Thoracic aorta (tissue), 2 donors: ENCODE data around the gene ANKRD65. TPM values are rescaled to one million over a fixed set of nuclear protein-coding genes. Genes with fewer than 3 reads are reported as not detected.
A peak's percentile ranks its signal among the peaks of the same experiment; 100 is the strongest.

ENCODE experiments used
- ATAC-seq: fragments of 150-250 bp; one replicate; pipeline ENCODE4 v1.8.0; 2017; ENCODE audit warnings: low read depth; ENCODE audit not compliant: insufficient number of reproducible peaks, low FRiP score
- DNase-seq: peaks from one replicate; pipeline ENCODE4 v3.0.0-alpha.2; 2020; ENCODE audit warnings: low spot score
- H3K27ac ChIP-seq, 2 donors: fragments of 200-600 bp; sonication (generic); 1 replicate in 1 of 2; 2 replicates in 1 of 2; pipeline ENCODE4 v1.5.1; 2016; ENCODE audit warnings: mild to moderate bottlenecking in 2 of 2, moderate library complexity in 2 of 2
- H3K27me3 ChIP-seq: fragments of 200-600 bp; sonication (generic); replicated peaks from 2 replicates; pipeline ENCODE4 v1.6.0; 2016; ENCODE audit warnings: mild to moderate bottlenecking; ENCODE audit not compliant: insufficient read depth
- H3K36me3 ChIP-seq: fragments of 200-600 bp; sonication (generic); one replicate; pipeline ENCODE4 v1.5.1; 2016
- H3K4me1 ChIP-seq, 2 donors: fragments of 200-600 bp; sonication (generic); 1 replicate in 1 of 2; 2 replicates in 1 of 2; pipeline versions ENCODE4 v1.5.1 to v1.6.0; 2016; ENCODE audit warnings: low read depth in 2 of 2, mild to moderate bottlenecking in 1 of 2; ENCODE audit not compliant: control insufficient read depth in 1 of 2
- H3K4me3 ChIP-seq: fragments of 200-600 bp; sonication (generic); 2 replicates; pipeline ENCODE4 v1.5.1; 2016; ENCODE audit warnings: mild to moderate bottlenecking
- H3K9me3 ChIP-seq: fragments of 200-600 bp; sonication (generic); 2 replicates; pipeline ENCODE4 v1.5.1; 2016
- CTCF ChIP-seq: fragments of 200-600 bp; sonication (generic); IDR thresholded peaks from one replicate; pipeline ENCODE4 v1.5.1; 2019; ENCODE audit warnings: antibody characterized with exemption
- total RNA-seq, 2 donors: library from RNA; depleted of rRNA; stranded (reverse); fragments of >200 nt; gene quantifications; one replicate each; pipeline versions ENCODE4 v1.1.0 to v1.2.3, GENCODE V29; 2016

The ANKRD65 gene
- total RNA-seq, 2 donors from 2014 or later = 0.68 TPM; not detected in 1

- TF ChIP-seq CTCF = no peak
- ATAC-seq = no peak
- Histone ChIP-seq H3K9me3 (no peaks in the 10 kb centered on the region), H3K36me3 (no peaks in the 10 kb centered on the region), H3K4me3 (peak overlapping the region; percentile 7), H3K4me1 (peaks cover 15 to 58% of the 10 kb centered on the region in 2 donors), H3K27me3 (no peaks in the 10 kb centered on the region), H3K27ac (peak overlapping the region; percentile 68 to 83)
- DNase-seq = no peak
These were observed 12.1 kb upstream of the ANKRD65 start for GRCh38 chr1:1432951-1433803.

GRCh38 chr1:1432274-1432950, 11.3 kb upstream of the ANKRD65 start:
- DNase-seq (no peak), ATAC-seq (no peak)
- Histone ChIP-seq H3K4me1 (peaks cover 15 to 61% of the 10 kb centered on the region in 2 donors), H3K36me3 (no peaks in the 10 kb centered on the region), H3K4me3 (no peak overlapping the region), H3K27ac (peak overlapping the region; percentile 26 to 83), H3K27me3 (no peaks in the 10 kb centered on the region), H3K9me3 (no peaks in the 10 kb centered on the region)
- no peak for TF ChIP-seq CTCF

- Histone ChIP-seq H3K36me3 (no peaks in the 10 kb centered on the region), H3K27me3 (no peaks in the 10 kb centered on the region), H3K4me3 (no peak overlapping the region), H3K4me1 (peaks cover 15 to 56% of the 10 kb centered on the region in 2 donors), H3K9me3 (no peaks in the 10 kb centered on the region), H3K27ac (peak overlapping the region; percentile 26 to 75)
- TF ChIP-seq CTCF = no peak
- no peak for DNase-seq
- ATAC-seq = no peak
These were observed 10.8 kb upstream of the ANKRD65 start for GRCh38 chr1:1431845-1432273.

GRCh38 chr1:1430992-1431844, 10.1 kb upstream of the ANKRD65 start:
- H3K9me3 ChIP-seq = no peaks in the 10 kb centered on the region
- no peaks in the 10 kb centered on the region for H3K36me3 ChIP-seq
- no peak for TF ChIP-seq CTCF
- H3K27ac ChIP-seq = peak overlapping the region; percentile 75 to 83
- ATAC-seq (no peak), DNase-seq (no peak)
- H3K4me1 ChIP-seq = peaks cover 14 to 52% of the 10 kb centered on the region in 2 donors
- H3K4me3 ChIP-seq = no peak overlapping the region
- no peaks in the 10 kb centered on the region for H3K27me3 ChIP-seq
